GM21737 (cell line): ENCODE data around the gene ENTPD7.
"Not testable (repeated sequence)": the region's sequence is repeated elsewhere in the genome, so short reads cannot be mapped to it uniquely, and the experiment has no call there.

Source experiments
- ATAC-seq: cut with Tn5 transposase; IDR thresholded peaks from one replicate; pipeline ENCODE4 v1.9.1; 2021; ENCODE audit warnings: mild to moderate bottlenecking, moderate library complexity; ENCODE audit not compliant: unreplicated experiment

ENTPD7 gene, protein sequence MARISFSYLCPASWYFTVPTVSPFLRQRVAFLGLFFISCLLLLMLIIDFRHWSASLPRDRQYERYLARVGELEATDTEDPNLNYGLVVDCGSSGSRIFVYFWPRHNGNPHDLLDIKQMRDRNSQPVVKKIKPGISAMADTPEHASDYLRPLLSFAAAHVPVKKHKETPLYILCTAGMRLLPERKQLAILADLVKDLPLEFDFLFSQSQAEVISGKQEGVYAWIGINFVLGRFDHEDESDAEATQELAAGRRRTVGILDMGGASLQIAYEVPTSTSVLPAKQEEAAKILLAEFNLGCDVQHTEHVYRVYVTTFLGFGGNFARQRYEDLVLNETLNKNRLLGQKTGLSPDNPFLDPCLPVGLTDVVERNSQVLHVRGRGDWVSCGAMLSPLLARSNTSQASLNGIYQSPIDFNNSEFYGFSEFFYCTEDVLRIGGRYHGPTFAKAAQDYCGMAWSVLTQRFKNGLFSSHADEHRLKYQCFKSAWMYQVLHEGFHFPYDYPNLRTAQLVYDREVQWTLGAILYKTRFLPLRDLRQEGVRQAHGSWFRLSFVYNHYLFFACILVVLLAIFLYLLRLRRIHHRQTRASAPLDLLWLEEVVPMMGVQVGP

DNA sequence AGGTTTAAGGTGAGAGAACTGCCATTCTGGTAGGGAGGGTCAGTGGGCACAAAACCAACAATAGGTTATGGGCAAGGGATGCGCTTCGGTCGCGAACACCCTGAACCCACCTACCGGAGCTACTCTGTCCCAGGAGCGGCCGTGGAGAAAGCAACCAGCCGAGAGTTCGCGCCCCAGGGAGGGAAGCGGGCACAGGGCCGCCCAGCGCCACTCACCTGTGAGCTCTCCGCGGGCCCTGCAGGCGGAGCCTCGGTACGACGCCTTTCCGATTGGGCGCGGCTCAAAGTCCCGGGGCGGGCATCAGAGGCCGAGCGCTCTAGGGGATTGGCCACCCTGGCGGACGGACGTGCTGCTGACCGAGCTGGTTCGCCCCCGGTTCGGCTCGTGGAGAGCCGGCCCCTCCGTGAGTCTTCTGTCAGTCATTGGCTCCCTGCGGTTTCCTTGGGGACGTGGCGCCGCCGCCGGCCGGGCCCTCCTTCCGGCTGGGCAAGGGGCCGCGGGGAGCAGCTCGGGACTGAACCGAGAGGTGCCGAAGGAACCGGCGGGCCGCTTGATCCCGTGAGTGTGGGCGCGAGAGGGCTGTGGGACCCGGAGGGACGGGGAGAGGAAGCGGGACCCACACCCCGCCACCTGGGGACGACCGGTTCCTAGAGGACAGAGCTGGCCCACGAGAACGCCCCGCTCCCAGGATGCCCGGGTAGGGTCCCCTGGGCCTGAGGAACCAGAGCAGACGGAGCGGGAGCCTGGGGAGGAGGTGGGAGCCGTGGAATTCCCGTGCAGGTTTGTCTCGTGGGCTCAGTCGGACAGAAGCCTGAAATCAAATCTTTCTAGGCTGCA is at the start of gene ENTPD7:
ENTPD7 (plus strand) TSS at position 479 of the 837 bp plus-strand sequence. CDS start 448 bp downstream, outside the sequence.
- peak; percentile 99 for ATAC-seq

DNA sequence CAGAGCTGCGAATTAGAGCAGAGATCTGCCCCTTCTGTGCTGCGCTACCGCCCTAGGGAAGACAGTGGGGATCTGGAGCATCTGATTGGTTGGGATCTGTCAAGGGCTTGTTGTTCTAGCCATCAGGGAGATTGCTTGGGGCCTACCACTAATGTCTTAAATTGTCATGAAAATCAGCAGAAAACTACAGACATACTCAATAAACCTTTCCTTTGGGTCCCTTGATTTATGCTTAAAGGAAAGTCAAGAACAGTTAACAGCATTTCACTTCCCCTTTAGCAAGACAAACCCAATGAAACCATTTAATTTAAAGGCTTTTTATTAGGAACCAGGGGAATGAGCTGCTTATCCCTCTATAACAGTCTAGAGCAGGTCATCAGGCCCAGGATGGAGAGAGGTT is 49.1 kb upstream of the ENTPD7 start:
- no peak for ATAC-seq

DNA sequence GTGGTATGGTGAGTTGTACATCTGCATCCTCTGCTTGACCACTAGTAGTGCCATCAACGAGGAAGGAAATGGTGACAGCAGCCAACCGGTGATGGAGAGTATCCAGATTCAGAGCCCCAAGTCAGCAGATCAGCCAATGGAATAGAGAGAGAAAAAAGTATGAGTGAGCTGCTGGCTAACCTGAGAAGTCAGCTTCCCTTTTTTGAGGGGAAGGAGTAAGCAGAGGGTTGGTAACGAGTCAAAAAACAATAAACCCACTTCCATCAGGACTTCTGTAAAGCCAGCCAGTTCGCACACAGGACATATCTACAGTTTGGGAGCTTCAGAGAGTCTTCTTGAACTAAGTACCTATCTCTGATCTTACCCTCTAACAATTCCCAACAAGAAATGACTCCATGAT is 48.0 kb upstream of the ENTPD7 start:
- ATAC-seq = no peak

DNA sequence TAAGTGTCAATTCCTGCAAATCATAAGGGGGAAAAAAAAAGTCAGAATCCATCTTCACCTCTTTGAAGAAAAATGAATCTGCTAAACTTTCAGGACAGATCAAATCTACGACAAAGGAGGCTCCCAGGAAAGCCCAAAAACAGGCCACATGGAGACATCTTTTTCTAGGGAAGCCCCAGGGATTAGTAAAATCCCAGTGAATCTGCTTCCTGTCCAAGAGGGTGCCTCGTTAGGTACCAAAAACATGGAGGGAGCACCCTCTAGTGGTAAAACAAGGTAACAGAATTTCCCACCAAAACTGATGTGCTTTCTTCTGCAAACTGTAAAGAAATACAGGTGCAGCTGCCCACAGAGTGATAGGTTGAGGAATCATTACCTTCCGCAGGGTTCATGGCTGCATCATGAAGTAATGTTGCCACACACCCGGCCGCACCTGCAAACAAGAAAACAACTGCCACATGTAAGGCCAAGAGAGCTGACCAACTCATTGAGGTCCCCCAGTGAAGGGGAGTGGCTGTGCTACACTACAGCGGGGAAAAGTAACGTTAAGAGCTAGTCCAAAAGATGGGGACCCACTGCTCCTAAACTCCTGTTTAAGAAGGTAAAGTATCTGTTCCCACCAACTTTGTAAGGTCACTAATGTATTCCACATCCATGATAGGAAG is 47.0 kb upstream of the ENTPD7 start:
- no peak for ATAC-seq

DNA sequence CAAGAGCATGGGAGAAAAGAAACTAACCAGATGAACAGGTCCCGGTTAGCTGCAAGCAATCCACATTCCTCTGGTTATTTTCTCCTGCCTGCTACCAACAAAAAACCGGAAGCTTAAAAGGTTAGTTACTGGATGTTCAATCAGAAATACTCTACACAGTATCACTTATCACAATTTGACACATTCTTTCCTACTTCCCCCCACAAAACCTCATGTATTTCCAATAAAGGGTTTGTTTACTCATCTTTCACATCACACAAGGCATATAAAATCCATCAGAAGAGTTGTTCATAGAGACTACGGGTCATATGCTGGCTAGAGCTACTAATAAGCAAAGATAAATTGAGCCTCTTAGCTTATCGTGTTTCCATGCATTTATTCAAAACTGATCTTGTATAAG is 43.9 kb upstream of the ENTPD7 start:
- no peak for ATAC-seq

DNA sequence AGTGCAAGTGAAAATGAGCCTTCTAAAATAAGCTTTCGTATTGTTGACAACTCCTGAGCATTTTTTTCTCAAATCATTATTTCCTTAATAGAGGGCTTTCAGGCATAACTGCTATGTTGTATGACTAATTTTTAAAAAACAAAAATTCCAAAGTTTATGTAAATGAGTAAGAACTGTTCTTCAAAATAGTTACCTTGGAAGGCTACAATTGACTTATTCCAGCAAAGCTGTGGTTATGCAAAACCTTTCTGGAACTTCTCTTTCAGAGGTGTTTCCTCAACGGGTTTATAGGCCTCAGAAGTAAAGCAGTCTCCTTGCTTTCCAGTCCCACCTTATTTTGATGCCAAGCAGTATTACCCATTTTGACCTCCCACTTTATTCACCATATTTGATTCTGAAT is 41.6 kb upstream of the ENTPD7 start:
- no peak for ATAC-seq

DNA sequence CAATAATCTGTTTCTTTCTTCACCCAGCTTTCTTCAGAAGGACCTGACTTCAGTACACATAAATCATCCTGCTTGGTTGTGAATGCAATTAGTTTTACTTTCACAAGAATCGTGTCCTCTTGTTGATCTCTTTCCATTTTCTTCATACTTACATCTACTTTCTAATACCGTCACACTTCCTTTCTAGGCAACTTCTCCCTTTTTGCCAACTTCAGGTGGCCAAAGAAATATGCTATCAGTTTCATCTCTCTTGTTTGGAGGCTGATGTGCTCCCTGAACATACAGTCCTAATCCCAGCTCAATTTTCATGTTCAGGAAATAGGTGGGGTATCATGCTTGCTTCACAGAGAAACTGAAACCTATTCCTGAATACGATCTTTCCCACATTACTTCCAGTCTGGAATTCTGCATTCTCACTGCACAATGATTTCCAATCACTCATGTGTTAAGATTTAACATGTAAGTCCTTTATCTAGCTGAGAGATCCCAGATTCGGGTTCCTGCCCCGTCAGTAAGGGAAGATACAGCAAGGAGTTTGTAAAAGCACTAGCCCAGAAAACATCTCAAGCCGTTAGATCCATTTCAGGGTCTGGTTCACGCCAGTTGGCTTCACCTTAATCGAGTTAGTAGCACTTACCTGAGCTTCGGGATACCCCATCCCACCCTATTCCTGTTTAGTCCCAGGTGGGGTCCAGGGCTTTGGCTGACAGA is 40.1 kb upstream of the ENTPD7 start:
- ATAC-seq = no peak

DNA sequence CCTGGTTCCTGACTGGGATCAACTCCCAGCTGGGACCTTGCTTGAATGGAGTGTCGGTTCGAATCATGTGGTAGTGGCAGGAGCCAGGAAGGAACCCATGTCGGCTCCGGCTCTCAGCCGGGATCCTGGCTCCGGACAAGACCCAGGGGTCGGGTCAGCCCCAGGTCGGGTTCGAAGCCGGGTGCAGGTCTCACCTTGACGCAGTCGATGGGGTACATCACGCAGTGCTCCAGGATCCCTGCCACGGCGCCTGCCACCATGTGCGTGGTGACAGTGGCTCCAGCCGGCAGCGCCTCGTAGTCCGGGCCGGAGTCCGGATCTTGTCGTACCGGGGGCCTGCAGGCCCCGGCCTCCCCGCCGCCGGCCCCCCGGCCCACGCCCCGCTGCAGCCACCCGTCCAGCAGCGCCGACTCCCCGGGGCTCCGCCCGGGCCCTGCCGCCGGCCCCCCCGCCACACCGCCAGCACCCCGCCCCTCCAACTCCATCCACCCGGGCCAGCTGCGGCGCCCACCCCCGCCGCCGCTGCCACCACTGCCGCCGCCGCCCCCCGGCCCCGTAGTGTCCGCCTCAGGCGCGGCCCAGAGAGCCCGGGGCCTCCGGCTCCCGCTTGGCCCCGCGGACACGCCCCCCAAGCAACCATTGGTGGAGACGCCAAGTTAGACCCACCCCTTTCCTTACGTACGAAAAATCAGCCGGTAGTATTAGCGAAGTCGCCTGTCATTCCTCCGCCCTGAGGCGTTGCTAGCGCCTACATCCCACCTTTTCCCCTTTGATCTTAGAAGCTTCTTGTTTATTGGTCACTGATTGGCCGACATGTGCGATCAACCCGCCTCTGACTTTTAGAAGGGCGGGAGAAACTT is 39.2 kb upstream of the ENTPD7 start, which contains the start of gene SLC25A28:
SLC25A28 (minus strand) TSS at position 589 of the 860 bp plus-strand sequence; CDS start at position 485, 104 bp downstream.
- peak; percentile 79 for ATAC-seq

DNA sequence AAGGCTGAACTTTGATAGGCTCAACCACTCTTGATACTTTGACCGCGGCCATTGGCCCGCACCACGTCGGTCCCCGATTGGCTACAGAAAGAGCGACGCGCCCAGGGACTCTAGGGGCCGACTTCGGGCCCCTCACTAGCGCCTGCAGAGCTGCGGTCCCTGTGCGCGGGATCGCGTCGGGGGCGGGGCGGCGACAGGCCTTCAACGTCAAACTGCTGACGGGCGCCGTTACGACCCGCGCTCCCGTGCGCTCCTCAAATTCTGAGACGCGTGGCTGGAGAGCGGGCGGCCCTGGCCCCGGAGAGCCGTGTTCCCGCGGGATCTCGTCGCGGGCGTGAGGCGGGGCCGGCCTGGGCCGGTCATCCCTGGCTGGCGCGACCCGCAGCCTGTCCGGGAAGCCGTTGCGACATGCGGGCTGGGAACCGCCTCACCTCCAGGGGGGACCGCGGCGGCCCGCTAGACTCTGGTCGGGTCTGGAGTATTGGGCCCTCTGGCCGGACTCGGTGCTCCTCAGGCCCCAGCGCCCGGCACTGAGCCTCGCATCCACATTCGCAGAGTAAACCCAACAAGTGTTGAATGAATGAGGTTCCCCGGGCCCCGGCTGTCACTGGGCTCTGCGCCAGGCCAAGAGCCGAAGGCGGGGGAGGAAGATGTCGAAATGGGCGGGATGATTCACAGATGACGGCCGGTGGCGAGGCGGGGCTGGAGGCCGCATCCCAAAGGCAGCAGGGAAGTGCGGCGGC is 38.4 kb upstream of the ENTPD7 start:
- ATAC-seq = peak; percentile 86

DNA sequence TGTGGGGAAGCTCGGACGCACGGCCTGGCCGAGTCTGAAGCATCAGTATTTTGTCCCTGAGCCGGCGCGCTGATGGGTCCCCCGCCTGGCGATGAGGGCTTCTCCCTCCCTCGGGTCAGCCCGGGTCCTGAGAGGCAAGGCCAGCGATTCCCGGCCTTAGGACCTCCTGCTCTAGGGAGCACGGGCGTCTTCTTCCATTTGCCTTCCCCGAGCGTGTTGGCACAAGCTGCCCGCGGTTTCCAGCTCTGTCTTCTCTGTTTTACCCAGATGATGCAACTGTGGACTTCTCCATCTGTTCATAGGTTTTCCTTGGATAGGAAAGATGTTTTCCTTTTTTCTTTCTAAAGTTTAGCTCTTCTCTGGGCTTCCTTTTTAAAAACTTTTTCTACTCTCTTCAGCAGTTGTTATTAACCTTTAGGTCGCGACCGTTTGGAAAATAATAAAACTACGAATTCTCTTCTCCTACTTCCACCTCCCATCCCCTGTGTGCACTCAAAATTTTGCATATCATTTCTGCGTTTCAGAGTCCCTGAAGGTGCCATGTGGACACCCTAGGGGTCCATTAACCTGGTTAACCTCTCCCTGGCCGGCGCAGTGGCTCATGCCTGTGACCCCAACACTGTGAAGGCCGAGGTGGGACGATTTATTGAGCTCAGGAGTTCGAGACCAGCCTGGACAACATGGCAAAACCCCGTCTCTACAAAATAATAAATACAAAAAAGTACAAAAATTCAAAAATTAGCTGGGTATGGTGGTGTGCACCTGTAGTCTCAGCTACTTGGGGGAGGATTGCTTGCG is 37.7 kb upstream of the ENTPD7 start:
- ATAC-seq = no peak

DNA sequence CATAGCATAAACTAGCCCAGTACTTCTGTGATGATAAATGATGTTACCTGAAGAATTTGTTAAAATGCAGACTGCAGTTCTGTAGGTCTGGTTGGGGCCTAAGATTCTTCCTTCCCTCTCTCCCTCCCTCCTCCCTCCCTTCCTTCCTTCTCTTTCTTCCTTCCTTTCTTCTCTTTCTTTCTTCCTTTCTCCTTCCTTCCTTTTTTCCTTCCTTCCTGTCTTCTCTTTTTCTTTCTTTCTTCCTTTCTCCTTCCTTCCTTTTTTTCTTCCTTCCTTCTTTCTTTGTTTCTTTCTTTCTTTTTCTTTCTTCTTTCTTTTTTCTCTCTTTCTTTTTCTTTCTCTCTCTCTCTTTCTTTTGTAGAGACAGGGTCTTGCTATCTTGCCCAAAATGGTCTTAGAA is 35.4 kb upstream of the ENTPD7 start:
- no peak for ATAC-seq

DNA sequence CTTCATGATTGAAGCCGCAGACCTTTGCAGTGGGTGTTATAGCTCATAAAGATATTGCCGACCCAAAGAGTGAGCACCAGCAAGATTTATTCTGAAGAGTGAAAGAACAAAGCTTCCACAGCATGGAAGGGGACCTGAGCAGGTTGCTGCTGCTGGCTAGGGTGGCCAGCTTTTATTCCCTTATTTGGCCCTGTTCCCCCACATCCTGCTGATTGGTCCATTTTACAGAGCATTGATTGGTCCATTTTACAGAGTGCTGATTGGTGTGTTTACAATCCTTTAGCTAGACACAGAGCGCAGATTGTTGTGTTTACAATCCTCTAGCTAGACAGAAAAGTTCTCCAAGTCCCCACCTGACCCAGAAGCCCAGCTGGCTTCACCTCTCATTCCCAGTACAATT is 34.2 kb upstream of the ENTPD7 start:
- not testable (repeated sequence) for ATAC-seq

DNA sequence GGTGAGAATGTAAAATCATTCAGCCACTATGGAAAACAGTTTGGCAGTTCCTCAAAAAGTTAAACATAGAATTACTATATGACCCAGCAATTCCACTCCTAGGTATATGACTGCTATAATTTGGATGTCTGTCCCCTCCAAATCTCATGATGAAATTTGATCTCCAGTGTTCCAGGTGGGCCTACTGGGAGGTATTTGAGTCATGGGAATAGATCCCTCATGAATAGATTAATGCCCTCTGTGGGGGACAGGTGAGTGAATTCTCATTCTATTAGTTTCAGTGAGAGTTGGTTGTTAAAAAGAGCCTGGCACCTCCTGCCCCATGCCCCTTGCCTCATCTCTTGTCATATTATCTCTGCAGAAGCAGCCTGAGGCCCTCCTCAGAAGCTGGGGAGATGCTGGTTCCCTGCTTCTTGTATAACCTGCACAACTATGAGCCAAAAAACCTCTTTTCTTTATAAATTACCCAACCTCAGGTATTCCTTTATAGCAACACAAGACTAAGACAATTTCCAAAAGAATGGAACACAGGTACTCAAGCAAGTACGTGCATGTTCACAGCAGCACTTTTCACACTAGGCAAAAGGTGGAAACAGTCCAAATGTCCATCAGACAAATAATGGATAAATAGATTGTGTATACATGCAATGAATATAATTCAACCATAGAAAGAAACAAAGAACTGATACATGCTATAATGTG is 30.2 kb upstream of the ENTPD7 start:
- ATAC-seq = no peak

DNA sequence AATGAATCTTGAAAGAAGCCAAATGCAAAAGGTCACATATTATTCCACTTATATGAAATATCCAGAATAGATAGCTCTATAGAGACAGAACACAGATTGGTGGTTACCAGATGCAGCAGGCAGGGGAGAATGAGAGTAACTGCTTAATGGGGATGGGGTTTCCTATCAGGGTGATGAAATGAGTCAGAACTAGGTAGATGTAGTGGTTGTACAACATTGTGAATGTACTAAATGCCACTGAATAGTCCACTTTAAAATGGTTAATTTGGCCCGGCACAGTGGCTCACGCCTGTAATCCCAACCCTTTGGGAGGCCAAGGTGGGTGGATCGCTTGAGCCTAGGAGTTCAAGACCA is 29.7 kb upstream of the ENTPD7 start:
- no peak for ATAC-seq

DNA sequence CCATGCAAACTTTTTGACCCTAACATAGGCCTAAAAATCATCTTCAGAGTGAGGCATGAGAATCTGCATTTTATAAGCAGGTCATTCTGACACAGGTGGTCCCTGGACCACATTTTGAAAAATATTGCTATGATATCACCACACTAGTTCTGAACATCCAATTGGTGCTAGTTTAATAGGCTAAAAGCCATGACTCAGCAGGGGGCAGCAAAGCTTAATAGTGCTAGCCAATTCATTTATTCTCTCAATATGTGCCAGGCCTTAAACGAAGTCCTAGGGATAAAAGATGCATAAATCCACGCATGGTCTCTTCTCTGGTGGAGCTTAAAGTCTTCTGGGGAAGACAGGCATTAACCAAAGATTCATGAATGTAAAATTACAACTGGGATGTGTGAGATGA is 28.9 kb upstream of the ENTPD7 start:
- ATAC-seq = no peak

DNA sequence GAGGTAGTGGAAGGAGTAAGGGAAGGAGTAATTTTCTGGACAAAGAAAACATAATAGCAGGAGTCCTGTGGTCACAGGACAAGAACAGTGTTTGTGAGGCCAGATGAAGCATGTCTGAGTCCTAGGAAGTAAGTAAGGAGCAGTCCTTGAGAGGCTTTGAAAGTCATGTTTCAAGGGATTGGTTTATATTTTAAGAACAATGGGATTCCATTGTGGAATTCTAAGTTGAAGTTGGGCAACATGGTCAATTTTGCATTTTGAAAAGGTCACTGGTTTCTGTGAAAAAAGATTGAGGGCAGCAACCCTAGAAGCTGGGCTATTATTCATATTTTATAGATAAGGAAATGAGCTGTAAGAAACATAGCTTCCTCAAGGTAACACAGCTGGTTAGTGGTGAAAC is 28.3 kb upstream of the ENTPD7 start:
- no peak for ATAC-seq

DNA sequence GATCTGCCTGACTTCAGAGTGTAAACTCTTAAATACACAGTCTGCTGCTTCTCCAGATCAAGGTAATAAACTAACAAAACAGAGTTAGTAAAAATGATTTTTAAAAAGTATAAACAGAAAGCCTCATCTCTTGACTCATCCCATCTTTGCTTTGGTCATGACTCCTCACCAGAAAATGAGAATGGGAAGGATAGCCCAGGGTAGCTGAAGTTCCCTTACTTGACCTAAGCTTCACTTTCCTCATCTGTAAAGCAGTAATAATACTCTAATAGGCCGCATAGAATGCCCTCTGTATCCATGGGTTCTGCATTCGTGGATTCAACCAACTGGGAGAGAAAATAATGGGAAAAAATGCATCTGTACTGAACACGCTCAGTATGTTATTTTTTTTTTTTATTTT is 27.8 kb upstream of the ENTPD7 start:
- no peak for ATAC-seq
